ENCODE measurements around the gene TIAM2. TPM values are rescaled to one million over a fixed set of nuclear protein-coding genes. Genes with fewer than 3 reads are reported as not detected.

The TIAM2 gene
- total and polyA plus RNA-seq, 9 of the 15 experiments (the other 6 are each of a cell fraction or from before 2014, with no cell fraction given) = 0.73 to 6.5 (median 4.3) TPM

DNA sequence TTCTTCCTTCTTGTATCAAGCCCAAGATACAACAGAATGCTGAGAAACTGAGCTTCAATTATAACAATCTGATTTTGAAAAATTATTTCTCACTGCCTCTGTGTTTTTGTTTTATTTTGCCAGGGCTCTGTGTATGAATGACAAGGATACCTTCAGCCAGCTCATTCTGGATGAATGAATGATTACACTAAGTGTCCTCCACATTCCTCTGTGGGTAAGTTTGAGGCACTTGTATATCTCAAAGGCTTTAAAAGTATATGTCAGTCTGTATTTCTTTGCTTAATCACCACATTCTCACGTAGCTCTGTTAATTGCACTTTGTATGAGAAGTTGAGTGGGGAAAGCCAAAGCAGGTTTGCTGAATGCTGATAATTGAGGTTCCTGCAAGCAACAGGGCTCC is 95.1 kb downstream of the TIAM2 start:
- Histone ChIP-seq H3K4me3 (no peak overlapping the region), H3K9me3 (replicated peaks; ENCODE audit: control insufficient read depth, insufficient read depth, low read depth, low read length) (no peaks in the 10 kb centered on the region), H3K4me2 (ENCODE audit: insufficient read depth, low read length) (no peak overlapping the region), H2AFZ (ENCODE audit: low read depth, low read length) (no peak overlapping the region), H3K79me2 (ENCODE audit: control insufficient read depth, insufficient read depth, low read length) (no peaks in the 10 kb centered on the region), H3K9me1 (ENCODE audit: control insufficient read depth, insufficient read depth, low read length) (no peaks in the 10 kb centered on the region), H3K36me3 (ENCODE audit: control insufficient read depth, insufficient read depth, low read length) (no peaks in the 10 kb centered on the region), H3K27ac (ENCODE audit: extremely low read depth, low read depth, low read length) (no peak overlapping the region), H3K9ac (ENCODE audit: insufficient read depth in 1 of 2, low read depth in 2 of 2, low read length in 2 of 2) (no peak overlapping the region), H3K27me3 (ENCODE audit: control insufficient read depth in 2 of 2, insufficient read depth in 2 of 2, low read length in 2 of 2) (peaks cover 17 to 45% of the 10 kb centered on the region in 2 experiments; a peak in 4 of 5 replicates), H4K20me1 (replicated peaks; ENCODE audit: control insufficient read depth, insufficient read depth, low read length) (no peaks in the 10 kb centered on the region; the same call in 1 of the 2 replicates), H3K4me1 (replicated peaks in 1 of 2; ENCODE audit: control insufficient read depth in 2 of 2, insufficient read depth in 2 of 2, low read length in 2 of 2) (peaks cover 0 to 9% of the 10 kb centered on the region in 2 experiments; a peak in 4 of 5 replicates)
- no TSS peak for BruUV-seq (replicated peaks)
- FAIRE-seq = no peak
- DNase-seq (ENCODE audit: extremely low read depth in 1 of 4, low spot score in 3 of 4) = no peak
- no peak for TF ChIP-seq CBX1 (IDR thresholded peaks at IDR 0.05; ENCODE audit: low read depth)
- 5% methylated on average over 1 of the region's 1 CpG for WGBS (ENCODE audit: insufficient coverage, low coverage, missing lambda C conversion rate)
- ChIA-PET CTCF (ENCODE audit: low intra/inter-chr PET ratio) (no interaction called here), POLR2A (interaction anchor here (0.9 to 1.1 kb wide), 2 partner anchors 9 to 19 kb away, joined by 3 read pairs; no protein-coding TSS in a partner anchor)
- intact Hi-C loops (cut with micrococcal nuclease) = no loop called here
- no peak for ATAC-seq
- in situ Hi-C loops (cut with MboI) = no loop called here

DNA sequence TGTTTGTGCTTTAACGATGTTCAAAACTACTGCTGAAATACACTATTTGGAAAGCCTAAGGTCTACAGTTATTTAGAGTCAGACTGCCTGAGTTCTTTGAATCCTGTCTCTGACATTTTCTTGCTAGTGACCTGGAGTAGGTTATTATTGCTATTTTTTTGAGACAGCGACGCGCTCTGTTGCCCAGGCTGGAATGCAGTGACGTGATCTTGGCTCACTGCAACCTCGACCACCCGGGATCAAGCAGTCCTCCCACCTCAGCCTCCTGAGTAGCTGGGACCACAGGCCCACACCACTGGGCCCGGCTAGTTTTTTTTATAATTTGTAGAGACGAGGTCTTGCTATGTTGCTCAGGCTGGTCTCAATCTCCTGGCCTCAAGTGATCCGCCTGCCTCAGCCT is 96.6 kb downstream of the TIAM2 start:
- Histone ChIP-seq H3K4me1 (replicated peaks in 1 of 2; ENCODE audit: control insufficient read depth in 2 of 2, insufficient read depth in 2 of 2, low read length in 2 of 2) (no peaks in the 10 kb centered on the region), H3K27me3 (ENCODE audit: control insufficient read depth in 2 of 2, insufficient read depth in 2 of 2, low read length in 2 of 2) (peaks cover 17 to 45% of the 10 kb centered on the region in 2 experiments; a peak in 4 of 5 replicates), H3K9me3 (replicated peaks; ENCODE audit: control insufficient read depth, insufficient read depth, low read depth, low read length) (no peaks in the 10 kb centered on the region), H3K27ac (ENCODE audit: extremely low read depth, low read depth, low read length) (no peak overlapping the region), H3K36me3 (ENCODE audit: control insufficient read depth, insufficient read depth, low read length) (no peaks in the 10 kb centered on the region), H3K4me3 (no peak overlapping the region), H3K9me1 (ENCODE audit: control insufficient read depth, insufficient read depth, low read length) (no peaks in the 10 kb centered on the region), H3K4me2 (ENCODE audit: insufficient read depth, low read length) (no peak overlapping the region), H3K9ac (ENCODE audit: insufficient read depth in 1 of 2, low read depth in 2 of 2, low read length in 2 of 2) (no peak overlapping the region), H4K20me1 (replicated peaks; ENCODE audit: control insufficient read depth, insufficient read depth, low read length) (no peaks in the 10 kb centered on the region; the same call in 1 of the 2 replicates), H3K79me2 (ENCODE audit: control insufficient read depth, insufficient read depth, low read length) (no peaks in the 10 kb centered on the region), H2AFZ (ENCODE audit: low read depth, low read length) (no peak overlapping the region)
- intact Hi-C loops (cut with micrococcal nuclease) = no loop called here
- under 1% methylated on average over 10 of the region's 10 CpGs for WGBS (ENCODE audit: insufficient coverage, low coverage, missing lambda C conversion rate)
- no TSS peak for BruUV-seq (replicated peaks)
- ChIA-PET POLR2A (no interaction called here), CTCF (ENCODE audit: low intra/inter-chr PET ratio) (no interaction called here)
- in situ Hi-C loops (cut with MboI) = no loop called here
- ATAC-seq (no peak), FAIRE-seq (no peak), DNase-seq (ENCODE audit: extremely low read depth in 1 of 4, low spot score in 3 of 4) (no peak)
- TF ChIP-seq BRD4 (IDR thresholded peaks at IDR 0.05) (no peak), FOS (IDR thresholded peaks at IDR 0.05; ENCODE audit: extremely low read depth, insufficient read length) (no peak), MAFK (IDR thresholded peaks at IDR 0.05; ENCODE audit: low read length) (no peak), ZC3H4 (CRISPR knock-in tag; IDR thresholded peaks at IDR 0.05; ENCODE audit: borderline replicate concordance) (no peak), TAL1 (IDR thresholded peaks at IDR 0.05) (no peak), DIDO1 (tag; IDR thresholded peaks at IDR 0.05; ENCODE audit: low read depth) (no peak), EWSR1 (IDR thresholded peaks at IDR 0.05; ENCODE audit: borderline replicate concordance, low read depth, partially characterized antibody) (no peak), ZNF3 (CRISPR knock-in tag; IDR thresholded peaks at IDR 0.05) (no peak), STAG1 (CRISPR knock-in tag; IDR thresholded peaks at IDR 0.05; ENCODE audit: borderline replicate concordance) (no peak), NR2C2 (CRISPR knock-in tag; IDR thresholded peaks at IDR 0.05) (no peak), NR2C2 (tag; IDR thresholded peaks at IDR 0.05) (no peak), ZNF79 (CRISPR knock-in tag; IDR thresholded peaks at IDR 0.05; ENCODE audit: low read depth) (no peak), C11orf30 (IDR thresholded peaks at IDR 0.05; ENCODE audit: low read depth) (no peak), CHD2 (IDR thresholded peaks at IDR 0.05; ENCODE audit: low read depth, low read length) (no peak), ZNF444 (CRISPR knock-in tag; IDR thresholded peaks at IDR 0.05) (no peak), RBM14 (IDR thresholded peaks at IDR 0.05; ENCODE audit: borderline replicate concordance, insufficient read depth, low read depth, low read length) (no peak)
- TF ChIP-seq, protein P1, sequence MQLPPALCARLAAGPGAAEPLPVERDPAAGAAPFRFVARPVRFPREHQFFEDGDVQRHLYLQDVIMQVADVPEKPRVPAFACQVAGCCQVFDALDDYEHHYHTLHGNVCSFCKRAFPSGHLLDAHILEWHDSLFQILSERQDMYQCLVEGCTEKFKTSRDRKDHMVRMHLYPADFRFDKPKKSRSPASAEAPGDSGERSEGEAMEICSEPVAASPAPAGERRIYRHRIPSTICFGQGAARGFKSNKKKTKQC (CRISPR knock-in tag; IDR thresholded peaks at IDR 0.05) = no peak

All from K562 (cell line).